Hippocampal formation (tissue), 2 donors: ENCODE data around the gene RYR2.
"Not testable (repeated sequence)": the region's sequence is repeated elsewhere in the genome, so short reads cannot be mapped to it uniquely, and the experiment has no call there.

Source experiments
- DNase-seq, 2 donors: peaks; one replicate each; lab custom pipeline; 2025; lab: John Stamatoyannopoulos, UW

RYR2 gene

DNA sequence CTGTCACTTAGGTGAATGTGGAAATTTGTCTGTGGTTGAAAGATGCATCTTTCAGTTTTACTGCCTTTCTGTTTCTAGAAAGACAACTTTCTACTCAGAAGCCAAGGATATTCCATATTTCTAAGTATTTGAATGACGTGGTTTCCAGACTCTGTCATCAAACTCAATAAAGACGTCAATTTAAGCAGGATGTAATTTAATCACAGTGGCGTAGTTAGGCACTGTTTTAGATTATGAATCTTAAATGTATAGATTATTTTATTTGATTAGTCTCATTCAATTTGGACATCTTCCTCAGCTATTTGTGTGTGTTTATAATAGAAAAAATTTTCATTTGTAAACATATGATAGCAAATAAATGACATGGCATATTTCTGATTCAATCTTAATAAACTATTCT is 298.9 kb downstream of the RYR2 start:
- no peak for DNase-seq

DNA sequence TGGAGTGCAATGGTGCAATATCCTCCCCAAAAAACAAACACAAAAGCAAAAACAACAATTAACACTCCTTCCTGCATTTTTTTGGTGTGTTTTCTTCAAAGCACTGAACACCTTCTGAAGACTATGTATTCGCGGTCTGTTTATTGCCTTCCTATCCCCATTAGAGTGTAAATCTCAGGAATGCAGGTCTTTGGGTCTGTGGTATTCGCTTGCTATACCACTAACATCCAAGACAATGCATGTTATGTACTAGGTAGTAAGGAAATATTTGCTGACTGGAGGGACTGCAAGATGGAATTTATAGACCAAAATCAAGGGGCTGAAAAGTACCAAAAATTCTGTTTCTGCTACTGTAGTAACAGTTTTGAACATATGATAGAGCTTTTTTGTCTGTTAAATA is 299.4 kb downstream of the RYR2 start:
- DNase-seq: no peak

DNA sequence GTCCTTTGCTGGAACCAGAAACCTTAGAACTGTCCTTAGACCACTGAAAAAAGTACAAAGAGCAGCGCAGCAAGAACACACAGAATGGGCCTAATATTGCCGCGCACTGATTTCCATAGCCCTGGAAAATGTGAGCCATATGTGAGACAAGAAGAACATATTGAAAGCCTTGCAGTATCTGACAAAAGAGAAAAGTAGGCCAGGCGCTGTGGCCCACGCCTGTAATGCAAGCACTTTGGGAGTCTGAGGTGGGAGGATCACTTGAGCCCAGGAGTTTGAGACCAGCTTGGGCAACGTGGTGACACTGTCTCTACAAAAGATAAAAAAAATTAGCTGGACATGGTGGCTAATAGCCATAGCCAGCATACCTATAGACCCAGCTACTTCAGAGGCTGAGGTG is 300.7 kb downstream of the RYR2 start:
- no peak for DNase-seq

DNA sequence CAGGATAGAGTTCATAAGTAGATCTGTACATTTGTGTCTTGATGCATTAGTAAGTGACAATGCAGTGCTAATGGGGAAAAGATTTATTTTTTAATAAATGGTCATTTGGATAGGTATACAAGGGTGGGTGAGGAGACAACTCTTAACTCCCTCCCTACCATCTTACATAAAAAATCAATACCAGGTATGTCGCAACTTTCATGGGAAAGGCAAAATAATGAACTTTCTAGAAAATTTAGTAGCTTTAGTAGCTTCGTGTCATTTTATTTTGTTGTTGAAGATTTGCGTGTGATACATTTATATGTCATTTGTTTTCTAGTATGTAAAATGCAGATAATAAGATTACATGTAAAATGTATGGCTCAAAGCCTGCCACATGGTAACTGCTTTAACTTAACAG is 310.8 kb downstream of the RYR2 start:
- DNase-seq: no peak

DNA sequence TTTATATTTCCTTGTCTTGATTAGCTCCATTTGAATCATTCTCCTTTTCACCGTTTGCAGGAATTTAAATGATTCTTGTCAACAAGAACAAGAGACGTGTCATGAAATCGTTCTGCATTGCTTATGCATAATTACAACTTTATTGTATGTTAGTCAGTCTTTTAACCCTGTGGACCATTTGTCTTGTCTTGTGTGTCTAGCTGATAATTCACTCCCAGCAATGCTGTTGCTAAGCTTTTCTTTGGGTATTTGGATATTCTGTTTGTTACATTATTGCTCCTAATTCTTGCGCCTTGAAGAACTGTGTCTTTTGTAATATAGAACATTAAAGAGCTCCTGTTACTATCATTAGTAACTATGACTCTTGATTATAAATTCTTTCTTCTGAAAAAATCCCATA is 311.9 kb downstream of the RYR2 start:
- DNase-seq: no peak

DNA sequence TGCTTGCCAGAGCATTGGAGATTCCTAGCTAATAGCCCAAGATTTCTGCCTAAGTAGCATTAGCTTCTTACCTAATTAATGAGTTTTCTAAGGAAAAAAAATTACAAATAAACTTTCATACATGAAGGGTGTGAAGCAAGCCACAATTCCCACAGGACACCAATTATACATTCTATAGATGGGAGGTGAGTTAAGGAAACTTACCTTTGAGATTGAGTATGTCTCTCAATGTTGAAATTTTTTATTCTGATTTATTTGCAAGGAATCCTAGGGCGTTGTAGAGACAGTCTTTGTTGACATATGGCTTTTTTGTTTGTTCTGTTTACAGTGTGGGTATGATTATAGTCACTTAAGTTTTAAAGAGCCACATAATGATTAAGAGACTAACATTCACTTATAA is 313.0 kb downstream of the RYR2 start:
- no peak for DNase-seq

DNA sequence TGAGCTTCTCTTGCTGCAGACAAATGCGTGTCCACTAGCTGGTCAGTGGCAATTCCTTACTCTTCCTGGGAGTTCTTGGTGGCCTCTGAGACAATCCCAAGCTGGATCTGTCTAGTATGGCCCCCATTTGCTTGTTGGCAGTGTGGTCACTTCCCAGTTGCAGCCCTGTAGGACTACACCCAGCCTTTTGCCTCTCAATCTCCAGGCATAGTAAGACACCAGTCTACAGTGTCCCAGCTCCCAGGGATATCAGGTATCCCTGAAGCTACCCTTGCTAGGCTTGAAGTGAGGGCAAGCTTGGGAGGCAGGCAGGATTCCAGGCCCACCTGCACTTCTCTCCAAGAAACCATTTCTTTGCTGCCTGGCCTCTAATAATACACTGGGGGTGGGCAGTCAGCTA is 316.6 kb downstream of the RYR2 start:
- no peak for DNase-seq

DNA sequence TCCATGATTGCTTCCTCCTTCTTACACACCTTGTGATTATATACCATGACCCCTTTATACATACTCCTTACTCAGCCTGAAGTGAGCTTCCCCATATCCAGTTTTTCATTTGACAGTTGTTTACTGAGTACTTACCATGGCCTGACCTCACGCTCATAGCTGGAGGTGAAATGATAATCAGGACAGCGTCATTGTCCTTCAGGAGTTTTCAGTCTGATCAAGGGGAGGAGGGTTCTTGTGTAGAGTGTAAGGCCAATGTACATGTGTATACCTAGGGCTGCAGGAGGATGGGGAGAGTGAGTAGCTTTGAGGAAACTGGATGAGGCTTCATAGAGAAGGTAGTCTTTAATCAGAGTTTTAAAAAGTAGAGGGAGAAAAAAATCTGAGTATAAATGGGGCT is 325.8 kb downstream of the RYR2 start:
- DNase-seq: no peak

DNA sequence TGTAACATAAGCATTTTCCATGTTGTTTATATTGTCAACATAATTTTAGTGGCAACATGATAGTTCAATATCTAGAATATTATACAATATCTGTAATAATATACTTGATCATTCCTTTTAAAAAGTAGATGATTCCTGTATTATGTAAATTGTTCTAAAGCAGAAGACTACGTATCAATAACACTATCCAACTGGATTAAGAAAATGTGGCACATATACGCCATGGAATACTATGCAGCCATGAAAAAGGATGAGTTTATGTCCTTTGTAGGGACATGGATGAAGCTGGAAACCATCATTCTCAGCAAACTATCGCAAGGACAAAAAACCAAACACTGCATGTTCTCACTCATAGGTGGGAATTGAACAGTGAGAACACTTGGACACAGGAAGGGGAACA is 329.5 kb downstream of the RYR2 start:
- not testable (repeated sequence) for DNase-seq

DNA sequence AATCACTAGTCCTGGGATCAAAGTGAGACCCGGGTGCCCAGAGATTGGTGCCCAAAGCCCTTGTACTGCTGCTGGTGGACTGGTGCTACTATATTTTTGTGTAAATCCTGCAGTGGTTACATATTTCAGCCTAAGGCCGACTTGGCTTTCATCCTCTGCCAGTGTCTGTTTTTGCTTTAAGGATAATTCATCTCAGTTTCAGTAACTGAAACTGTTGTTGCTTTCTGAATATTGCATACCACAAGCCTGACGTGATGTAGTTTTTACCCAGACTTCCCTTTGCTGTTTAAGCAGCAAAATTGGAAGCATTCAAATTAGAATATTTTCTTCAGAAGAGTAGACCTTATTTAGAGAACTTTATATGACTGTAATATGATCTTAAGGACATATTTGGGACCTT is 341.8 kb downstream of the RYR2 start:
- DNase-seq: no peak

DNA sequence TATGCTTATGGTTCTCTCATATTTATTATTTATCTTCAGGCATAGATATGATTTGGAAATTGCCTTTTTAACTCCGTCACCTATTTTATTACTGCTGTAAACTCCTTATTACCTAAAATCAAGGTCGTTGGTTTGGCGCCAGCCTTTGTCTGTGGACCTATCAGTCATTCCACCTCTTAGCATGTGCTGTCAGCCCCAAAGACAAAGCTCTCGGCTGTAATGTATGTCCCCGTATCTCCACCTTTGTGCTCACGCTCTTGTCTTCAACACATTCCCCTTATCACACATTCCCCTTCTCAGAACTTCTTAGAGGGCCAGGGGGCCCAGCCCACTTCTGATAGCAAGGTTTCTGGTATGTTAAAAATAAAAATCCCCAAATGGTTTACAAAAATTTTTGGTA is 342.2 kb downstream of the RYR2 start:
- no peak for DNase-seq

DNA sequence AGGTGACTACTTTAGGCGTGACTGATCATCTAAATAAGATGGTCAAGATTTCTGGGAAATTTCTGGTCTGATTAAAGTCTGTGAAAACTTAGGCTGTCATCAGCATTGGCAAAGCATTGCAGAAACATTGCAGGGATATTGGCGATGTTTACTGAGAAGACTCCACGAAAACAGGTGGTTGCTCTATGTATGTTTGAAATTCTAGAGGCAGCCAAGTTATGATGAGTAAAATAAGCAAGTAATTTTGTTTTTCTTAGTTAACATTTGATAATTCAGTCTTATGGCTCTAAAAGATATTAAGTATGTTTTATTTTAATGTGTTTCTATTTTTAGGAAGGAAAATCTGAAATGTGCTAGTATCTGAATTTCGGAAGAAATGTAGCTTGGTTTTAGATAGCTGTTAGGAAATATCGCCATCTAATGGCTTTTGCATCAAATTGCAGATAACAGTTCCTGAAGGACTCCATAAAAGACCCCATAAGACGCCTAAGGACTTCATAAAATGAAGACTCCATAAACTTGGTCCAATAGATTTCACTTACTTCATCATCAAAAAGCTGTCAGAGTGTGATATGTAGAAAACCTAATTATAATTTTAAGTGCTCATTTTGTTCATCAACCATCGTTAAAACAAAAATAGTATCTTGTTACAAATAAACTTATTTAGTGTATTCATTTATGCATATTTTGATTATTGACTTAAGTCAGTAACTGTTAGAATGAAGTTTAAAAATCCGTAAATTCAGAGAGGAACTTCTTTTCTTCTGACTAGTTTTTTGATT is 344.6 kb downstream of the RYR2 start:
- no peak for DNase-seq

DNA sequence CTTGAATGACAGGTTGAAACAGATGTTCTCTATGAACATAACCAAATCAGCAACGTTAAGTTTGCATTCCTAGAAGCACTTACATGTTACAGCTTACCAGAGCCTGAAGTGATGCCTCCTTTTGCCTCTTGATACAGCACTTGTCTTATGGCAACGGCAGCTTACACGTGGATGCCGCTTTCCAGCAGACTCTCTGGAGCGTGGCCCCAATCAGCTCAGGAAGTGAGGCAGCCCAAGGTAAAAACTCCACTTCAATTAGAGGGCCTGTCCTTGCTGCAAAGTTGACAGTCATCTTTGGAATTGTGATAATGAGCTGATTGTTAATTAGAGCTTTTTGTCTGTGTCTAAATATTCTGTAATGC is 345.1 kb downstream of the RYR2 start:
- DNase-seq: no peak

DNA sequence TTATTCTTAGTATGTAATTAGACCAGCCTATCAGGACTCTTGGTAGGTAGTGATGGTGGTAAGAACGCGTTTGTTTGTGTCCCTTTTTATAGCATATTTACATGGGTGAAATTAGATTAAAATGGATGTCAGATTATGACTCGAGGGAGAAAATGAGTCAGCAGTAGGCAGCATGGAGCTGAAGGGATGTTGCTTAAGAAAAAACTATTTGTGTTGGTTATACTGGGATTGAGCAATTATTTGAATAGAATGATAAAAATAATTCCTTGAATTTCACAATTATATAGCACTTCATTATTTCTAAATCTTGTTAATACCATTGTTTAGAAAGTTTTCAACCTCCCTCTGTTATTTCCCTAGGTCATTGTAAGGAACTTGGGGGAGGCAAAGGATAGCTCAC is 348.8 kb downstream of the RYR2 start:
- no peak for DNase-seq

DNA sequence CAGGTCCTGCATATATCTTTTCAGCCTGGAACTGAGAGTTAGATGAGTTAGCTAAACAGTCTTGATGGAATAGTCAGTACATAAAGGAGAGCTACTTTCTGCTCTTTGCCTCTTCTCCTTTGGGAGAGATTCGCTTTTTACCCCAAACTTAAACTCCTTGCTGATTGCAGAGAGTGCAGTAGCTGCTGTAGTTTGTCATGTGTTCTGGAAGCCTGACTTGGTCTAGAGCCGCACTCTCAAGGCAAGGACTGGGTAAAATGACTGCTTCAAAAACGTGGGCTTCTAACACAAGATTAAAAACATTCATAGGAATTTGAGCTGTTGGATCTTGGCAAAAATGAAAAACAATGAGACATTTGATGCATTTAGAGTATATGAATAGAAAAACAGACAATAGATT is 351.6 kb downstream of the RYR2 start:
- no peak for DNase-seq

DNA sequence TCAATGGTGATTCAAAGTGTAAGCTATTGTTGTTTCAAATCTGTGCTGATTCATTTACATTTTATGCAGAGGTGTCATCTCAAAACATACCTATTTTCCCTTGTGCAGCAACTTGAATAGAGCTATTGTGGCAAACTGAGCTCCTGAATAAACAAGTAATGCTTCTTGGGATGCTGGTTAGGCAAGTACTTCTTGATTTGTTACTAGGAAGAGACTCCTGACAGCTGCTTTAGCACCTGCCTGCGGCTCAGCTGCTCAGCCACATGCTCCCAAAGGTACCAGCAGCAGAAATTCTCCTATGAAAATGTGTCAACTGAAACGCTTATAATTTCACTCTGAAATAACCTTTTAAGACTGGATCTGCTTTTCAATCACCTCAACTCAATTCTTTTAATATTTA is 352.3 kb downstream of the RYR2 start:
- DNase-seq: peak in 1 of 2 donors; percentile 7

DNA sequence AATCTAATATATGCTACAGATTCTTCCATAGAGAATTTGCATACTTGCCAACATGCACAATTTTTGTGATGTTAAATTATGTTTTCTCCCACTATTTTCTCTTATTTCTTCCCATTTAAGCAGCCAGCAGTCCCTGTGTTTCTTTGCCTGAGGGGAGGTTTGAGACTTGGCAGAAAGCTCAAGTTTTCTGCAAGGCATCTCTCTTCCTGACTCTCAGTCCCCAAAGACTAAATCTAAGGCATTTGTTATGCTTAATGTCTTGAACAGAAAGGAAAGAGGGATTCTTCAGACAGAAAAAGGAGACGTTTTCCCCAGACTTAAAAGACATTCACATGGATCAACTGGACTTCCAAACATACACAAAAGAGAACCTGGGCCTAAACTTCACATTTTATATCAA is 354.4 kb downstream of the RYR2 start:
- no peak for DNase-seq

DNA sequence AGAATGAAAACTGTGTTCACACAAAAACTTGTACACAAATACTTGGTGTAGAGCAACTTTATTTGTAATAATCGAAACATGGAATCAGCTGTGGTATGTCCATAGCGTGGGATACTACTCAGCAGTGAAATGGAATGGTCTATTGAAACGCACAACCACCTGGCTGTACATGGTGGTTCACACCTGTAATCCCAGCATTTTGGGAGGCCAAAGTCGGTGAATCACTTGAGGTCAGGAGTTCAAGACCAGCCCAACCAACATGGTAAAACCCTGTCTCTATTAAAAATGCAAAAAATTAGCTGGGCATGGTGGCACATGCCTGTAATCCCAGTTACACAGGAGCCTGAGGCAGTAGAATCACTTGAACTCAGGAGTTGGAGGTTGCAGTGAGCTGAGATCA is 356.8 kb downstream of the RYR2 start:
- DNase-seq: no peak

DNA sequence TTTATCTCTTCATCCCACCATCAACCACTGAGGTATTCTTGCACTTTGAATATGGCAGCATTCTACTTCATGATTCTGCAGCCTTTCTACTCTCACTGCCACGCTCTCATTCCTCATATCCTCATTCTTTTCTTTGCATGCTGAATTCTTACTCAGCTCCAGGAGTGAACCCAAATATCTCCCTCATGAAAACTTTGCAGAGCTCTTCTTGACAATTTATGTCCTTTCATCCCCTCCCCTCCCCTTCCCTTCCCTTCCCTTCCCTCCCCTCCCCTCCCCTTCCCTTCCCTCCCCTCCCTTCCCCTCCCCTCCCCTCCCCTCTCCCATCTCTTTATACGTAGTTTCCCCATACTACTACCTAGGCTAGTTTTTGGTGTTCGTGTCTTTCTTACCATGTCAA is 363.9 kb downstream of the RYR2 start:
- DNase-seq: no peak

DNA sequence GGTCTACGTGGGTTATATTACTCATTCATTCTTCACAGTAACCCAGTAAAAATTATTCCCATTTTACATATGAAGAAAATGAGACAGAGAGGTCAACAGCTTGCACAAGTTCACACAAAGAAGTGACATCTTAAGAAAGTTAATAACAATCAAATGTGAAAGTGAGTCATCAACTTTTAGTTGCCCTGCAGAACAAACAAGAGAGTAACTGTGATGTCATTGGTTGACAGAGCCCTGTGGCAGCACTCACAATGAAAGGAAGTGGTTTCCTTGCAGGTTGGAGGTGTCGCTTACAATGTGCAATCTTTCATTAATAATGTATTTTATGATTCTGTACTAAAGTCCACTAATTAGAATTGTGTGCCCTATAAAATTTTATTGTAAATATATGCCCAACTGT is 369.6 kb downstream of the RYR2 start:
- no peak for DNase-seq

DNA sequence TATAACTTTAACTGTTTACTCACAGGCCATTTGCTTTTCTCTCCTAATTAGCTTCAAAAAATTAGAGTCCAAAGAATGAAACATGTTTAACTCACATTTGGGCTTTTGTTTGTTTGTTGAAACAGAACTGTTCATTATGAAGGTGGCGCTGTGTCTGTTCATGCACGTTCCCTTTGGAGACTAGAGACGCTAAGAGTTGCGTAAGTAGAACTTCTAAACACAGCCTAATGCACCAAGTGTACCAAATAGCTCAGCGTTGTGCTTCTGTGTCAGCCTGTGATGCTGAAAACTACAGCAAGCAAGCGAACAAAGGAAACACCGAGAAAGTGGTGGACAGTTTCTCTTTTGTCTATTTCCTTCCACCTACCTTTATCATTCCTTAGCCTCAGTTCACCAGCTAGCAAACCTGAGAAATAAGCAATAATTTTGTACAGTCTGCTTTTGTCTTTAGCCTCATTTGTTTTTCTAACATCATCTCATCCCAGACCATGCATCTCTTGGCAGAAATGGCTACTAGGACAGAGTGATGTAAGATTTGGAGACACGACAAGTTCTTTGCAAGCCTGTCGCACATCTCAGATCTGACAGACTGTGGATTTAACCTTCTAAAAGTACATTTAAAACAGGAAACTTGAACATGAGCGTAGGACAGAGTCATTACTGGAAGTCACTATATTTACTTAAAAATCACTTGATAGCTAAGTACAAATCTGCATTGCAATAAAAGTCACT is 375.1 kb downstream of the RYR2 start:
- DNase-seq: peak in 1 of 2 donors; percentile 9

DNA sequence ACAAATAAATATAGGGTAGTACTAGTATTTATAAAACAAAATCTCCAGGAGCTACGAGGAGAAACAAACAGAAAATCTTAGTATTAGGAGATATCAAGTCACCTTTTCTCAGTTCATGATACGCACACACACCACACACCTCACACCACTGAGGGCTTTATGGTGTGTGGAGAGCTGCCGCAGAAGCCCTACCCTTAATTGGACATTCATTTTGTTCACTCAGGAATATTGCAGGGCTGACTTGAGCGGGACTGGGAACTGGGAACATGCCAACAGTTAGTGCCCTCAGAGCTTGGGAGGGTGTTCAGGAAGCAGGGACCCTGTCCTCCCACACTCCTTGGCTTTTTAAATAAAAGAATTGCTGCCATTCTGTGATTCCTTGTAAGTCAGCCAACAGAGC is 386.8 kb downstream of the RYR2 start:
- DNase-seq: no peak

DNA sequence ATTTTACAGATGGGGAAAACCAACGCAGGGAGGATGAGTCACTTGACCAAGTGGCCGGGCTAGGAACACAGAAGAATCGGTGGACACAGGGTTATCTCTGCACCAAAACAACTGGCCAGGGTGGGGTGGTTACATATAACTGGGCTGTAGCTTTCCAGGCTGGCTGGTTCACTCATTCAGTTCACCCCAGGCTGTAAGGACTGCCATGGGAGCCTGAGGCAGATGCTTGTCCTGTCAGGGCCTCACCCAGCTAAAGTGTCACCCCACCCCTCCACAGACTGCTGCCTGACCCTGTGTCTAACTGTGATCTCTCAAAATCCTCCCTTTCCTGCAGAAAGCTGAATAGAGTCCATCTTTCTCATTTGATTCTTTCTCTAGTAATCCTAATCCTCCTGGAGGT is 387.3 kb downstream of the RYR2 start:
- no peak for DNase-seq

DNA sequence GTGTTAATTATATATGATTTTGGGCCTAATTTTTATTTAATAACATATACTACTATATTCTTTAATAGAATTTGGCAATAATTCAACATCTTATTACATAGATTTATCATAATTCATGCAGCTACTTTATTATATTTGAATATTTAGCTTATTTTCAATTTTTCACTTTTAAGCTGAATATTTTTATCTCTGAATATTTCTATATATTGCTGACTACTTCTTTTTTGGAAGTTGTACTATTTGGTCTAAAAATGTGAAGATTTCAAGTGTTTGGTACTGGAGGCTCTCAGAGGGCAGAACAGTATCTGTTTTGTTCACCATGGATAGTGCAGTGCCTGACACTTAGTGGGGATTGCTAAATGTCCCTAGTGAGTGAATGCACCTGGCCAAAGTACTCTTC is 389.5 kb downstream of the RYR2 start:
- DNase-seq: no peak
